Adipose tissue (tissue), 3 donors: ENCODE measurements around the gene PTGER4. TPM values are rescaled to one million over a fixed set of nuclear protein-coding genes. Genes with fewer than 3 reads are reported as not detected.

Experiments
- H3K27ac ChIP-seq: one replicate; pipeline ENCODE4 v1.5.1; 2013; ENCODE audit warnings: low read depth, low read length
- WGBS, 3 donors: extraction: QIAGEN DNeasy Blood & Tissue Kit; methylation state at CpG; one replicate each; pipeline ENCODE4 v1.1.7; 2013; 5-methylcytosine and 5-hydroxymethylcytosine counted together
- polyA plus RNA-seq, 3 donors: library from polyadenylated mRNA; stranded (reverse); fragments of 200-250 nt; gene quantifications; one replicate each; pipeline ENCODE4 v1.2.3, GENCODE V29; 2013
- donor health status: healthy with polysubstance abuse.
- donor health status: Bipolar disorder and iron deficiency.
- donor health status: healthy.

PTGER4 gene
- polyA plus RNA-seq, 3 donors = 6.0 to 52.5 (median 18.5) TPM

DNA sequence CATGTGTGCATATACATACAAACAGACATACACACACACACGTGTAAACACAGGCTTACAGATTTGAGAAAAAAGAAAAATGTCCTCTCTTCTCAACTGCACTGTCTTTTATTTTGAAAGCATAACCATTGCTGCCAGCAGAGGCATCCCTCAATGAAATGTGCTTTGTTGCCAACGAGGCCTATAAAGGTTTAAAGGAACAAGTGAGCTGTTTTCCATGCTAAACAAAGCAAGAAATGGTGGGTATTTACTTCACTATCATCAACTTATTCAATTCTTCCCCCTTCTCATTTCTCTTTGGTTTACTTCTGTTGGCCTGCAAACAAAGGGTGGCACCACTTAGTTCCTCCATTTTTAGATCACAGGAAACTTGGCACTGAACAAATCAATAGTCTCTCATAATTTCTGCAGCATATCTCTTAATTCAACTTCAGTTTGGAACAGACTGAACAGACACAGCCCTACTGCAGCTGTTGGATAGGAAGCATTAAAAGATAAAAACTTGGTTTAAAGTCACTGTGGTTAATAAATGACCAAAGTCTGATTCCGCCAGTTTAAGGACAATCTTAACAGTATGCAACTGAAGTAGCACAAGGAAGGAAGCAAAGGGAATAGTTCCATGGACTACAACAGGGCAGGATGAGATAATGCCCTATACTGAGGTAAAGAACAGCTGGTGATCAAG lies 54.3 kb downstream of the PTGER4 start:
- 14 to 42% (median 34%) methylated on average over 3 of the region's 3 CpGs for WGBS, 3 donors
- H3K27ac ChIP-seq = no peak overlapping the region

GRCh38 chr5:40734986-40735385 lies 55.3 kb downstream of the PTGER4 start:
- WGBS, 3 donors = 37 to 78% (median 61%) methylated on average over 2 of the region's 2 CpGs
- no peak overlapping the region for H3K27ac ChIP-seq

GRCh38 chr5:40735609-40736008 lies 55.9 kb downstream of the PTGER4 start:
- no peak overlapping the region for H3K27ac ChIP-seq

GRCh38 chr5:40736103-40736875 lies 56.6 kb downstream of the PTGER4 start:
- H3K27ac ChIP-seq = no peak overlapping the region
- 5 to 10% (median 5%) methylated on average over 1 of the region's 1 CpG for WGBS, 3 donors

- H3K27ac ChIP-seq = no peak overlapping the region
Observed at GRCh38 chr5:40738502-40738901, 58.8 kb downstream of the PTGER4 start.

Other genes starting within 250 kb of the PTGER4 start
- gene TTC33, start 76.0 kb downstream of the PTGER4 start, polyA plus RNA-seq = 1 to 10 TPM; 3.6 to 5.3 (median 4.9) TPM
- 10 to 100 TPM; 17.8 to 38.2 (median 31.5) TPM for gene PRKAA1, start 118.5 kb downstream of the PTGER4 start, polyA plus RNA-seq
- 1,000 to 10,000 TPM in 2 of 3 donors, 100 to 1,000 TPM in 1; 968 to 2,235 (median 1,717) TPM for gene RPL37, start 155.3 kb downstream of the PTGER4 start, polyA plus RNA-seq
- 10 to 100 TPM in 1 of 3 donors, 1 to 10 TPM in 2; 1.7 to 19.0 (median 6.7) TPM for gene CARD6, start 161.5 kb downstream of the PTGER4 start, polyA plus RNA-seq
- gene C7, start 229.6 kb downstream of the PTGER4 start, polyA plus RNA-seq = 100 to 1,000 TPM; 154 to 737 (median 477) TPM